NCI-H526 (cell line): ENCODE results near the gene WDR20.
"Not testable (repeated sequence)": the region's sequence is repeated elsewhere in the genome, so short reads cannot be mapped to it uniquely, and the experiment has no call there.

Source experiments
- DNase-seq, 2 experiments: peaks; one replicate each; lab custom pipeline; 2025; lab: John Stamatoyannopoulos, UW

WDR20 gene

DNA sequence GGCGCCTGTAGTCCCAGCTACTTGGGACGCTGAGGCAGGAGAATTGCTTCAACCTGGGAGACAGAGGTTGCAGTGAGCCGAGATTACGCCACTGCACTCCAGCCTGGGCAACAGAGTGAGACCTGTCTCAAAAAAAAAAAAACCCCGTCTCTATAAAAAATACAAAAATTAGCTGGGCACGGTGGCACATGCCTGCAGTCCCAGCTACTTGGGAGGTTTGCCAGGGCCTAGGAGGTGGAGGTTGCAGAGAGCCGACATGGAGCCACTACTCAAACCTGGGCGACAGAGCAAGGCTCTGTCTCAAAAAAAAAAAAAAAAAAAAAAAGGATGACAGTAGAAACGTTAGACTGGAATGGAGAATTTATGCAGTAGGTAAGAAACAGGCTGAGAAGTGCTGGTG is 5.7 kb upstream of the WDR20 start:
- DNase-seq = not testable (repeated sequence)

DNA sequence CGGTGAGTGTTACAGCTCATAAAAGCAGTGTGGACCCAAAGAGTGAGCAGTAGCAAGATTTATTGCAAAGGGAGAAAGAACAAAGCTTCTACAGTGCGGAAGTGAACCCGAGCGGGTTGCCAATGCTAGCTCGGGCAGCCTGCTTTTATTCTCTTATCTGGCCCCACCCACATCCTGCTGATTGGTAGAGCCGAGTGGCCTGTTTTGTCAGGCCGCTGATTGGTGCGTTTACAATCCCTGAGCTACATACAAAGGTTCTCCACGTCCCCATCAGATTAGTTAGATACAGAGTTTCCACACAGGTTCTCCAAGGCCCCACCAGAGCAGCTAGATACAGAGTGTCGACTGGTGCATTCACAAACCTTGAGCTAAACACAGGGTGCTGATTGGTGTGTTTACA is 5.0 kb upstream of the WDR20 start:
- not testable (repeated sequence) for DNase-seq

DNA sequence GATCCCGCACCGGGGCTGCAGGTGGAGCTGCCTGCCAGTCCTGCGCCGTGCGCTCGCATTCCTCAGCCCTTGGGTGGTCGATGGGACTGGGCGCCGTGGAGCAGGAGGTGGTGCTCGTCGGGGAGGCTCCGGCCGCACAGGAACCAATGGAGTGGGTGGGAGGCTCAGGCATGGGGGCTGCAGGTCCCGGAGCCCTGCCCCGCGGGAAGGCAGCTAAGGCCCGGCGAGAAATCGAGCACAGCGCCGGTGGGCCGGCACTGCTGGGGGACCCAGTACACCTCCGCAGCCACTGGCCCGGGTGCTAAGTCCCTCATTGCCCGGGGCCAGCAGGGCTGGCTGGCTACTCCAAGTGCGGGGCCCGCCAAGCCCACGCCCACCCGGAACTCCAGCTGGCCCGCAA is 4.2 kb upstream of the WDR20 start:
- DNase-seq = not testable (repeated sequence)

DNA sequence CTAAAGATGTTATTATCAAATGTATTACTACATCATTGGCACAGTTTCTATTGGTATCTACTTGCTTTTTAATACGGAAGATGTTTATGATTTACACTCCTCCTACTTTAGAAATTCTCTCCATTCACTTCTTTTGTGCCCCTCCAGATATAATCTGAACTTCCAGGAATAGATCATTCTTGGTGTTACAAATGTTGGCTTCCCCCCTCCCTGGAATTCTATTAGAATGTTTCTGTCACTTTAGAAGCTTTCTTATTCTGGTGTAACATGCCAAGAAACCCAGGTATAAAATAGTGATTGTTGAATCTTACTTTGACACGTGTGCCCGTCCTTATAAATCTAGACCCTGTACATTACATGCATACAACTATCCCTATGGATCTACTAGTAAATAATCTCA is 1.2 kb upstream of the WDR20 start:
- no peak for DNase-seq

DNA sequence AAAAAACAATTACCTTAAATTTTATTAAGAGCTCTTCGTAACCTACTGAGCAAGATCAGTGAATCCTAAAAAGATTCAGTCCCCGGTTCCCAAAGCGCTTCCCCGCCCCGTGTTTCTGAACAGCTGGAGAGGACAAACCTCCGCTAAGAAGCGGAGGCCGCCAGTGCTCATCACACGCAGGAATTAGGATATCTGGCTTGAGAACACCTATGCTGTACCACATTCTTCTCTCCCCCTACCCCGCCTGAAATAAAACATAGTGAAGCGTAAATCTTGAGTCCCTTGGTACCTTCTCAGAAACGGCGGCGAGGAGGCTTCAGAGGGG is 774 bp upstream of the WDR20 start:
- no peak for DNase-seq

DNA sequence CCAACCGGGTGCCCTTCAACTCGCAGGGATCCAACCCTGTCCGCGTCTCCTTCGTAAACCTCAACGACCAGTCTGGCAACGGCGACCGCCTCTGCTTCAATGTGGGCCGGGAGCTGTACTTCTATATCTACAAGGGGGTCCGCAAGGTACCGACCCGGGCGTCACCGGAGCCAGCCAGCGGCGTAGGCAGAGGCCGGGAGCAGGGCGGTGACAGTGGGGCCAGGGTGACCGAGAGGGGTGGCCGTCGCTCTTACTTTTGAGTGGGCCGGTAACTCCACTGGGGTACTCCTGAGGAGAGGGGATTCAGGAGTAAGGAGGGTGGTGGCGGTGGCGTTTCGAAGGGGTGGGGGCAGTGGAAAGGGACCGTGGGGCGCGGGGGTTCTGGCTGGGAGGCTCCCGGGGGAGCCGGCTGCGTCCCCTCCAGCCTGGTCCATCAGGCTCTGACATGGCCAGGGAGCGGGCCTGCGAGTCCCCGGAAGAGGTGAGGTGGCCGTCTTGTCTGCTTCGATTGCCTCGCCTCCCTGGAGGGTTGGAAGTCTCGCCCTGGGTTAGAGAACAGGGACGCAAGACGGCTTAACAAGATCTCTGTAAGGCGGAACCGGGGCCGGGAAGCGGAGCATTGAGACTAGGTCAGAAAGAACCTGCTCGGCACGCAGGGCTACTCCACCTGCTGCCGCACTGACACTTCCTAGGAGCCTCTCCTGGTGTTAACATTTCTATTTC is 491 bp downstream of the WDR20 start:
- DNase-seq = peak in 1 of 2 experiments; percentile 55

DNA sequence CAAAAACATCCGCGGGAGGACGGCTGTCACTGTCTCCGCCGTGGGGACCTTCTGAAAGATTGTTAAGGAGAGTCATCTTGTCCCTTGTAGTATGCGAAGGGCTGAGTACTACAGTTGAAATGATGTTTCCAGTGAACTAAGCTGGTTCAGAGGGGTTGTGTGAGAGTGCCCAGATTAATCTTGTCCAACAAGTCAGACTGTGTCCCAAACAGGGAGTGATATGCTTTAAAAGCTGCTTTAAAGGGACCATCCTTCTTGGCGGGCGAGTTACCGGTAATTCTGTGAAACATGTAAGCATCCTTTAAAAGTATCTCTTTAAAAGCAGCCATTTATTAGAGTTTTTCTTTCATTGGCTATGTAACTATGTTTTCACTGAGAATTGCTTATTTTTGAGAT is 1.1 kb downstream of the WDR20 start:
- no peak for DNase-seq

DNA sequence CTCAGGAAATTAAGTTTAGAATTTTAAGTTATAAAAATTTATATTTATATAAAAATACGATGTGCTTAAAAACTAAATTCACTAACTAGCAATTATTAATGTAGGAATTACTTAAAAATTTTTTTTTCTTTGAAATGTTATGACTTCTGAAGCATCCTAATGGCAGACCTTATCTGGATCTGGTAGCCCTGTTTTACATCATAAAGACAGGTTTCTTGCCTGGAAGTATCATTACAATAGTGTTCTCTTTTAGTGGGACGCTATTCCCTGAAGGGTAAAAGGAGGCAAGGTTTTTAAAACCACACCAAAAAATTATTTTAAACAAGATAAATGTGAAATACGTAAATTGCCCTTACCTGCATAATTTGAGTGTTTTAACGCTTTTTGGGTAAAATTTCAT is 2.1 kb downstream of the WDR20 start:
- DNase-seq = no peak

DNA sequence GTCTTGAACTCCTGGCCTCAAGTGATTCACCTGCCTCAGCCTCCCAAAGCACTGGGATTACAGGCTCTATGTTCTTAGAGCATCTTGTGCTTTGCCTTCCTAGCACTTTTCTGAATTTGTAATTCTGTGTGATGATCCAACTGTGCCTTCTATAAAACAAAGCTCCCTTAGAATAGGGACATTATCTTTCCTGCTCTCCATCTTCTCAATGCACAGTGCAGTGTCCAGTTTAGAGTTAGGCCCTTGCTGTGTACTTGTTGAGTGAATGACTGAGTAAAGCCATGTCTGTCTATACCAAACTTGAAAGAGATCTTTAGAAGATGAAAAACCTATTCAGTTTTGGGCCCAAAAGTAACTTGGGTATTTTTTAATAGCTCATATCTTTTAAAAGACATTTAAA is 5.2 kb downstream of the WDR20 start:
- no peak for DNase-seq

DNA sequence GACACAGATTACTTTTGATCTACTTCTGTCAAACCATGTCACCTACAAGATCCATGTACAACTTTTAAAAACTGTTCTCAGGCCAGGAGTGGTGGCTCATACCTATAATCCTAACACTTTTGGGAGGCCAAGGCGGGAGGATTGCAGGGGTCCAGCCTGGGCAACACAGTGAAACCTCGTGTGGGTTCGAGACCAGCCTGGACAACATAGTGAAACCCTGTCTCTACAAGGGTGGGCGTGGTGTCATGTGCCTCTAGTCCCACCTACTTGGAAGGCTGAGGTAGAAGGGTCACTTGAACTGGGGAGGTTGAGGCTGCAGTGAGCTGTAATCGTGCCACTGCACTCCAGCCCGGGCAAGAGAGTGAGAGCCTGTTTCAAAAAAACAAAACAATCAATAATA is 5.7 kb downstream of the WDR20 start:
- DNase-seq = no peak

DNA sequence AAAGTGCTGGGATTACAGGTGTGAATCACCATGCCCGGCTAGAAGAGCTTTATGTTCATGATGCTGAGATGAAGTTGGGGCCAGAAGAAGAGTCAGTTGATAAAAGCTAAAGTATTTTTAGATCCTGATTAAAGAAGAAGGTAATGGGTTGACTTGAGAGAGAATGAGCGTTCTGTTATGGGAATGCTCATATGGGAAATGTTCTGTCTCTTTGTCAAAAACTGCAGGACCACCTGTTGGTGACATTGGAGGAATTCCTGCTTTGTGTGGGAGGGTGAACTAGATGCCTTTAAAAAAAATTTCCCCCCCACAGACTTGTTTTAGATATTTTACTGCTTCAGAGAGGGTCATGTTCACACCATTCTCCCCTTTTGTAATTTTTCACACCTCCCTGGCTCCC is 6.7 kb downstream of the WDR20 start:
- DNase-seq = no peak

DNA sequence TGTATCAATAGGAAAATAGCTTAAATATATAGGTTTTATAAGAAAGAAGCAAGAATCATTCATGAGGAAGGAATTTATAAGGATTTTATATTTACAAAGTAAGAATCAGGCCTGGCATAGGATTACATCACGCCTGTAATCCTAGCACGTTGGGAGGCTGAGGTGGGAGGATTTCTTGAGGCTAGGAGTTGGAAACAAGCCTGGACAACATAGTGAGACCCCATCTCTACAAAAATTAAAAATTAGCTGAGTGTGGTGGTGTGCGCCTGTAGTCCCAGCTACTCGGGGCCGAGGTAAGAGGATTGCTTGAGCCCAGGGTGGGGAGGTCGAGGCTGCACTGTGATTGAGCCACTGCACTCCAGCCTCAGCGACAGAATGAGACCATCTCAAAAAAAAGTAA is 10.4 kb downstream of the WDR20 start:
- no peak for DNase-seq

DNA sequence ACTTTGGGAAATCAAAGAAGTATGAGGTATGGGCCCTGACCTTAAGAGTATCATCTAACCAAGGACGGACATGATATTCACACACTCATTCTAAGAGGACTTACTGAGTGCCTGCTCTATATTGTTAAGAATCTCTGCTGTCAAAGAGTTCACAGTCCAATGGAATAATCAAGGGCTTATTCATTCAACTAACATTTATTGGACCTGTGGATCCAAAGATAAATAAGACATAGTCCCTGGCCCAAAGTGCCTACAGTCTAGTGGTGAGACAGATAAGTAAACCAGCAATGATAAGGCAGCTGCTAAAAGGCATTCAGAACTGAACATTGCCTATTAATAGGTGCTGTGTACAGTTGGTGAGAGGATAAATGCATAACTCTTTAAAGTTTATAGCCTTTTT is 11.0 kb downstream of the WDR20 start:
- DNase-seq = no peak

DNA sequence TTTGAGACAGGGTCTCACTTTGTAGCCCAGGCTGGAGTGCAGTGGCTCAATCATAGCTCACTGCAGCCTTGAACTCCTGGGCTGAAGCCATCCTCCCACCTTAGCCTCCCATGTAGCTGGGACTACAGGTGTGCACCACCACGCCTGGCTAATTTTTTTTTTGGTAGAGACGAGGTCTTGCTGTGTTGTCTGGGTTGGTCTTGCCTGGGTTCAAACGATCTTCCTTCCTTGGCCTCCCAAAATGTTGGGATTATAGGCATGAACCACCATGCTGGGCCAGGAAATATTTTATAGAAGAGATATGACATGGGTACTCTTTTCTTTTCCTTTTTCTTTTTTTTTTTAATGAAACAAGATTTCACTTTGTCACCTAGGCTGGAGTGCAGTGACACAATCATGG is 11.7 kb downstream of the WDR20 start:
- not testable (repeated sequence) for DNase-seq

DNA sequence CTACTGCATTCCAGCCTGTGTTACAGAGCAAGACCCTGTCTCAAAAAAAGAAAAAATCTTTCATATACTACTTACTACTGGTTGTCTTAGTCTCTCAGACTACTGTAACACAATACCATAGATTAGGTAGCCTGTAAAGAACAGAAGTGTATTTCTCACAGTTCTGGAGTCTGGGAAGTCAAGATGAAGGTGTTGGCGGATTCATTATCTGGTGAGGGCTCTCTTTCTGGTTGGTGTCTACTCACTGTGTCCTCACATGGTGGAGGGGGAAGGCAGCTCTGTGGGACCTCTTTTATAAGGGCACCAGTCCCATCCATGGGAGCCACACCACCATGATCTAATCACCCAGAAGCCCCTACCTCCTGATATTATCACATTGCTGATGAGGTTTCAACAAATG is 14.4 kb downstream of the WDR20 start:
- no peak for DNase-seq

DNA sequence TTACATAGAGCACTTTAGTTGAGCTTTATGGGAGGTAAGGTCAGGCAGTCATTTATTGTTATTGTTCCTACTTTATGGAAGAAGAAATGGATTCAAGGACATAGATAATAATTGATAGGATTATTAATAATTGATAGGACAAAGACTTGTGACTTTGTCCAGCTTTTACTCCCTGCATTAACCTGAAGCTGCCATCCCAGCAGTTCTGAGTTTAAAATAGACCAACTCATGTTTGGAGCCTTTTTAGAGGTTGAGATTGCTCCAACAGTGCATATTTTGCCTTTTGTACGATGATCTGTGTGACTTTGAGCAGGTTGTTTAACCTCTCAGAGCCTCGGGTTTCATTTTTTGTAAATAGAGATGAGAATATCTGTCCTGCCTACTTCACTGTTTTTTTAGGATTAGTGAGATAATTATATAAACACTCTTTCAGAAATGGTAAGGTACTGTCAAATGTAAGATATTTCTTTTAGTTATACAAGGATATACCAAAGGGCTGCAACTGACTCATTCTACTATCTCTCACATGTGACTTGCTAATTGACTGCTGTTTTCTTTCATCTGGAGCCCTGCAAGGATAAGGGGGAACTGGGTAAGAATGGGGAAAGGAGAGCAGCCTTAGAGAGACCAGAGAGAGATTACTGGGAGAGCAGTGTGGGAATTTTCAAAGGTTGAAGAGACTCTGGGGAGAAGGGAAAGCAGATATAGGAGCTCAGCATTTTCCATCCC is 15.3 kb downstream of the WDR20 start:
- DNase-seq = no peak

DNA sequence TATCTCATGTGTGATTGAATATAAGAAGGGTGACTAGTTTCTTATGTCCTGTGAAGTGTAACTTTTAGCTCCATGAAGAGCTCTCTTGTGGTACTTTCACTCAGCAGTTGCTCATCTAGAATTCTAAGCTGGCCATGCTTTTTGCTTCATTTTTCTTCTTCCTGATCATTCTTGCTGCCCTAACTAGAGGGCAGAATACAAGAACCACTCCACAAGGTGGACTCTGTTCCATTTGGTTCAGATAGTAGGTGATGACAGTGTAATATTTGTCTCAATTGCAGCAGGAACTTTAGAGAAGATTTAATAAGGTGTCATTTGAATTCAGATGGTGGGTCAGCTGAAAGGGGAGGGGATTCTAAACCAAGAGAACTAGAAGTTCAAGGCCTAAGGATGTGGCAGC is 17.6 kb downstream of the WDR20 start:
- no peak for DNase-seq

DNA sequence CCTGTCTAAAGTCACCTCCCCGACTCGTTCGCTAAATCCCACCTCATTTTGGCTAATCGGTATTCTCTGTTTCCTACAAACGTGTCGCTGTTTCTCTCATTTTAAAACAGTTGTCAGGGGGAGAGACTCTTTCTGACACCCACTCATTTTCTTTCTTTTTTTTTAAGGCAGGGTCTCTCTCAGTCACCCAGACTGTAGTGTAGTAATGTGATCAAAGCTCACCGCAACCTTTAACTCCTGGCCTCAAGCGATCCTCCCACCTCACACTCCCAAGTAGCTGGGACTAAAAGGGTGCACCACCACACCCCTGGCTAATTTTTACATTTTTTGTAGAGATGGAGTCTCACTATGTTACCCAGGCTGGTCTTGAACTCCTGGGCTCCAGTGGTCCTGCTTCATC is 19.1 kb downstream of the WDR20 start:
- no peak for DNase-seq

DNA sequence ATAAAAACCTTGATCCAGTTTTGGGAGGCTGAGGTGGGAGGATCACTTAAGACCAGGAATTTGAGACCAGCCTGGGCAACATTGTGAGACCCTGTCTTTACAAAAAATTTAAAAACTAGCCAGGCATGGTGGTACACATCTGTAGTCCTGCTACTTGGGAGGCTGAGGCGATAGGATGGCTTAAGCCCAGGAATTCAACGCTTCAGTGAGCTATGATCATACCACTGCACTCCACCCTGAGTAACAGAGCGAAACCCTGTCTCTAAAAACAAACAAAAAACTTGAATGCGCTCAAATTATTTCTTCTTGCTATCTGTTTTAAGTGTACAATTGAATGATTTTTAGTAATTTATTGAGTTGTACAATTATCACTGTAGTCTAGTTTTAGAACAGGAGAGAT is 20.1 kb downstream of the WDR20 start:
- DNase-seq = no peak

DNA sequence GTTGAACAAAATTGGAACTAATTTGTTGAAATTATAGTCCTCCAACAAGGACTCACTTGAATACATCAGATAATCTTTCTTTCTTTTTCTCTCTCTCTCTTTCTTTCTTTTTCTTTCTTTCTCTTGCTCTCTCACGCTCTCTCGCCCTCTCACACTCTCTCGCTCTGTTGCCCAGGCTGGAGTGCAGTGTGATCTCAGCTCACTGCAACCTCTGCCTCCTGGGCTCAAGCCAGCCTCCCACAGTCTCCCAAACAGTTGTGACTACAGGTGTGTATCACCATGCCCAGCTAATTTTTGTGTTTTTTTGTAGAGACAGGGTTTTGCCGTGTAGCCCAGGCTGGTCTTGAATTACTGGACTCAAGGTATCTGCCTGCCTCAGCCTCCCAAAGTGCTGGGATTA is 22.8 kb downstream of the WDR20 start:
- no peak for DNase-seq

DNA sequence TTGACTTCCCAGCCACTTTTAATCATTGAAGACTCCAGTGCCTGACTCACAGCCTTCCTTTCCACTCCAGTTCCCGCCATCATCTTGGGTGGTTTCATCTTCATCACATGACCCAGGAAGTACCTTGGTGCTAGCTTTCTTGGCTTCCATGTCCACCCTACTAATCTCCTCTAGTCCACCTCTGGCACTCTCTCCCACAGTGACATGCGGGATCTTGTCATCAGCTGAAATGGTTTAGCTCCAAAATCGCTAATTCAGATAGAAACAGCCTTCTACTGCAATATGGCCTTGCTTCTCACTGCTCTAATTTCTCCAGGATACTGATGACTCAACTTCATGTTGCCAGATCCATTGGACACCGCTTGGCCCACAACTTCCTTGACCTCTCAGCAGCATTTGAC is 24.5 kb downstream of the WDR20 start:
- DNase-seq = no peak

DNA sequence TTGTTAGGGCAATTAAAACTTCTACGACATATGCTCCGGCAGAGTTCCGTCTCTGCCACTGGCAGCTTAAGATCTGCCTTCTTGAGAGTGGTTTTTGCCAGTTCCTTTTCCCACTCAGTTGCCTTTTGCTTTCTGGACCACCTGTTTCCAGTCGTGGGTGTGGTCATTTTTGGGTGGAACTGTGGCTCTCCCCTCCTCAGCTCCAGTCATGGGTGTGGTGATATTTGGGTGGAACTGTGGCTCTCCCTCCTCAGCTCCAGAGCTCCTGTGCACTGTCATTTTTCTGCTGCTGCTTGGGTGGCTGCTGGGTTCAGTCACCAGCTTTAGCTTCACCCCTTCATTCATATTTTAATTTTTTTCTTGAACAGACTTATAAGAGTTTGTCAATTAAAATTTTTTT is 25.3 kb downstream of the WDR20 start:
- no peak for DNase-seq

DNA sequence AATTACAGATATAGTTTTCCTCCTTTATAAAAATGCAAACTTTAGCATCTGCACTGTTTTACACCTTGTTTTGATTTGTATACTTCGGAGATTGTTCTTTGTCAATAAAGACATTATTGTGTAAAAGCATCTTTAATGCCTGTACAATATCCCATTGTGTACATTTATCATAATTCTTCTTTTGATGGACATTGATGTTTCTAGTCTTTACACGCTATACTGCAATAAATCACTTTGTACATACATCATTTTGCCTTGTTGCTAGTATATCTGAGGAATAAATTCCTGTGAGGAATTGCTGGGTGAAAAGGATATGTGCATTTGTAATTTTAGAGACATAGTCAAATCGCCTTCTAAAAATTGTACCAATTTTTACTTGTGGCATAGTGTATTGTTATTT is 30.4 kb downstream of the WDR20 start:
- no peak for DNase-seq
